RWPE1 (cell line): ENCODE measurements around the gene EXD1.

Source experiments
- CTCF ChIA-PET: fragments of 350-600 bp; sonication (Branson Sonifier 250); formaldehyde crosslinking; extraction: SDS; loops from one replicate; lab custom pipeline; 2021; lab: Yijun Ruan, JAX
- POLR2A ChIA-PET: fragments of 400-600 bp; formaldehyde crosslinking; extraction: SDS; loops from one replicate; lab custom pipeline; 2020; ENCODE audit warnings: antibody characterized with exemption; ENCODE audit not compliant: low non-redundant PET; lab: Yijun Ruan, JAX
- DNase-seq: peaks from one replicate; pipeline ENCODE4 v3.0.0; 2012; ENCODE audit warnings: low spot score
- H3K27ac ChIP-seq: fragments of 450-650 bp; 2 replicates; pipeline ENCODE4 v1.5.1; 2017
- CTCF ChIP-seq: fragments of 450-650 bp; conservative IDR thresholded peaks from 2 replicates; pipeline ENCODE4 v1.5.1; 2017; ENCODE audit warnings: low read depth, mild to moderate bottlenecking

The EXD1 gene

GRCh38 chr15:41230650-41231421, at the start of gene EXD1, which contains the start of gene CHP1:
Gene EXD1 (minus strand): TSS chr15:41230757. CDS start chr15:41226575, 4,182 bp downstream.
Gene CHP1 (plus strand): TSS chr15:41231268. CDS start chr15:41231383, 115 bp downstream.
- ChIA-PET POLR2A (no interaction called here), CTCF (interaction anchor here (0.6 to 2.0 kb wide), 9 partner anchors 12 to 1857 kb away, joined by 3 to 5 read pairs (median 3); partner anchors contain the start of genes NUSAP1 and OIP5)

GRCh38 chr15:41279535-41280283, 49.2 kb upstream of the EXD1 start:
- ChIA-PET POLR2A (interaction anchor here (0.6 kb wide), 1 partner anchor 48 kb away, joined by 5 read pairs; no protein-coding TSS in a partner anchor), CTCF (interaction anchor here (0.7 kb wide), 1 partner anchor 70 kb away, joined by 3 read pairs; no protein-coding TSS in a partner anchor)
- no peak overlapping the region for H3K27ac ChIP-seq
- TF ChIP-seq CTCF: no peak
- DNase-seq: no peak

More at GRCh38 chr15:41230650-41231421, at the start of gene EXD1, which contains the start of gene CHP1:
- peak within 1 kb of the TSS; percentile 88 for H3K27ac ChIP-seq
- peak; percentile 98 for DNase-seq
- TF ChIP-seq CTCF: peak; percentile 100

GRCh38 chr15:41278319-41278718, 47.8 kb upstream of the EXD1 start:
- POLR2A ChIA-PET: no interaction called here
- TF ChIP-seq CTCF: no peak
- H3K27ac ChIP-seq: no peak overlapping the region
- no peak for DNase-seq
- CTCF ChIA-PET: no interaction called here

GRCh38 chr15:41276831-41277230, 46.3 kb upstream of the EXD1 start:
- no peak for DNase-seq
- POLR2A ChIA-PET: no interaction called here
- no peak overlapping the region for H3K27ac ChIP-seq
- CTCF ChIA-PET: interaction anchor here (0.6 kb wide), 1 partner anchor 10 kb away, joined by 4 read pairs; no protein-coding TSS in a partner anchor
- no peak for TF ChIP-seq CTCF

- ChIA-PET POLR2A (no interaction called here), CTCF (no interaction called here)
- no peak for TF ChIP-seq CTCF
- no peak for DNase-seq
- no peak overlapping the region for H3K27ac ChIP-seq
Observed at GRCh38 chr15:41269887-41270286, 39.3 kb upstream of the EXD1 start.

GRCh38 chr15:41263891-41264351, 33.4 kb upstream of the EXD1 start:
- no peak for TF ChIP-seq CTCF
- 0 out of 2 replicates have a peak overlapping the region, but pooled peaks have one; percentile 26 for H3K27ac ChIP-seq
- ChIA-PET CTCF (interaction anchor here (1.2 kb wide), 1 partner anchor 9 kb away, joined by 3 read pairs; no protein-coding TSS in a partner anchor), POLR2A (no interaction called here)
- no peak for DNase-seq
